Erythroblast (primary cell): Measurements from ENCODE around the gene TENM3.
"Not testable (repeated sequence)": the region's sequence is repeated elsewhere in the genome, so short reads cannot be mapped to it uniquely, and the experiment has no call there.

ENCODE experiments used
- DNase-seq, 2 experiments: peaks; one replicate each; lab custom pipeline; 2025; lab: John Stamatoyannopoulos, UW
- GATA1 ChIP-seq: IDR thresholded peaks from 2 replicates; pipeline ENCODE4 v1.6.1; 2011; ENCODE audit warnings: low read depth, mild to moderate bottlenecking, control low read depth, low read length, moderate library complexity
- POLR2A ChIP-seq: IDR thresholded peaks from 2 replicates; pipeline ENCODE4 v1.6.1; 2011; ENCODE audit warnings: mild to moderate bottlenecking, low read length

Gene TENM3

DNA sequence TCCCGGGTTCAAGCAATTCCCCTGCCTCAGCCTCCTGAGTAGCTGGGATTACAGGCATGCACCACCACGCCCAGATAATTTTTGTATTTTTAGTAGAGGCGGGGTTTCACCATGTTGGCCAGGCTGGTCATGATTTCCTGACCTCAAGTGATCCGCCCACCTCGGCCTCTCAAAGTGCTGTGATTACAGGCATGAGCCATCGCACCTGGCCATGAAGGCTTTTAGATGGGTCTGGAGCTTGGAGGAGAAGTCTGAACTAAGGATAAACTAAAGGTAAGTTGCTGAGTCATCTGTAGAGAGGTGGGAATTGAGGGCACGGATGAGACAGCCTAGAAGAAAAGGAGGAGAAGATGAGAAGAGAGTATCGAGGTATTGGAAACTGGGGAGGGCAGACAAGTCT, at the start of gene TENM3:
Gene TENM3 (plus strand): TSS at position 199 of the 400 bp plus-strand sequence. CDS start 80,619 bp downstream, outside the sequence.
- not testable (repeated sequence) for DNase-seq

DNA sequence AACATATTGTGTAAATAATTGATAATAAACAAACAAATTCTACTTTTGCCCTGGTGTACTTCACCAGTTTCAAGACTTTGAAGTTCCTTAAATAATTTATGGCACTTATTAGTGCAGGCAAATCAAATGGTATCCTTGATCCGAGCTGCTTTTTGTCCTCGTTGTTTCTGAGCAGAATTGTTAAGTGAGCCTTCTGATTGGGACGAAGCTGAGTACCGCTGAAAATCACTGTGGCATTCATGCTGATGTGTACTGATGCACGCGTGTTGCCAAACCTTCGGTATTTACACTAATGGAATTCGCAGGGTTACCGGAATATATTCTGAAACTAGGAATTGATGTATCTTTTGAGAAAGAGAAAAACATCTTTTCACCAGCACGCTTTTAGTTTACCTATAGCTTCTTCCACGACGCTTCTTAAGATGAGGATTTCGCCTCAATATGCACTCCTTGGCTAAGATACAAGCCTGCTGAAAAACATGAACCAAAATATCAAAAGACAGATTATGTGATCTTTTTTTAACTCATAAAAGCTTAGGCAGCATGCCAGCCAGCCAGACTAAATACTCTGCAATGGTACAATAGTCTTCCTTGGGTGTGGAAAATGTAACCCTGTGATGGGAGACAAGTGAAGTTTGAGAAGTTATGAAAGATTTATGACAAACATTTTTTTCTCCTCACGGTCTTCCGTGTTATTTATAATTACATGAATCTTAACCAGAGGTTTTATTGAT, 48.9 kb upstream of the TENM3 start:
- DNase-seq = no peak
- TF ChIP-seq POLR2A (no peak), GATA1 (no peak)

DNA sequence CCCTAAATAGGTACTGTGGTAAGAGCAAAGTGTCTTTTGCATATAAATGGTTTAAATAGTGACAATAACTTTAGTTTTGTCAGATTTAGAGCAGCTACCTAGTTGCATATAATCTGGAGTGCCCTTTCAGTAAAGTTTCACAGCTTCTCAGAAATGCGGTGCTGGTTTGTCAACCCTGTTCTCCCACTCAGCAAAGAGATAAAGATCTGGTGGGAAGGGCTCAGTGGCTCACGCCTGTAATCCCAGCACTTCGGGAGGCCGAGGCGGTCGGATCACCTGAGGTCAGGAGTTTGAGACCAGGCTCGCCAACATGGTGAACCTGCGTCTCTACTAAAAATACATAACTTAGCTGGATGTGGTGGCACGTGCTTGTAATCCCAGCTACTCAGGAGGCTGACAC, 45.6 kb upstream of the TENM3 start:
- no peak for DNase-seq
- no peak for TF ChIP-seq POLR2A

DNA sequence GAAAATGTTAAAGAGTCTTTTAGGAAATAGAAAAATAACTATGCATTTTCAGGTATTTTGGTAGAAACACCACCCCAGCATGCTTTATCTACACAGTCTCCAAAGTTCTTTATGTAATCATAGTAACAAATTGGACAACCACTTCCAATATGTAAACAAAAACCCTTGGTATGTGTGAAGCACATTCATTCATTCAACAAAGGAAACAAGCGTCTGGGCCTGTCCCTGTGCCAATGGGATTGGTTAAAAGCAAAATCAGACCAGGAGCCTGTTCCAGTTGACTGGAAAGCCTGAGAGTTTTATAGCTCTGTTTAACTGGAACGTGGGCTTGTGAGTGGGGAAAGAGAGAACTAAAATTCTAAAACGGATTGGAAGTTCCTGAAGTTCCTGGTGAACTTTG, 41.3 kb upstream of the TENM3 start:
- TF ChIP-seq GATA1 = no peak
- TF ChIP-seq POLR2A = no peak

DNA sequence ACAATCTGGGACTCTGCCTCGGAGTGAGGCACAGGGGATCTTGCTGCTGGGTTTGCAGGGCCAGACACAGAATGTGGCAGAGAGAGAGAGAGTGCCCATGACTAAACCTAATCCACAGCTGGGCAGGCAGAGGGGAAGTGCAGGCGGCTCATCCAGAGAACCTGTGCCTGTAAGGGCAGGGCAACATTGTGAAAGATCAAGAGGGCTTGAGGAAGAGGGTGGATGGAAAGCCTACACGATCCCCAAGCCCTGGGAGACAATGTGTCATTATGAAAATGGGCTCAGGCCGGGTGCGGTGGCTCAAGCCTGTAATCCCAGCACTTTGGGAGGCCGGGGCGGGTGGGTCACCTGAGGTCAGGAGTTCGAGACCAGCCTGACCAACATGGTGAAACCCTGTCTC, 40.6 kb upstream of the TENM3 start:
- TF ChIP-seq POLR2A = no peak
- no peak for TF ChIP-seq GATA1

More for the DNA sequence above, 41.3 kb upstream of the TENM3 start:
- DNase-seq = no peak

DNA sequence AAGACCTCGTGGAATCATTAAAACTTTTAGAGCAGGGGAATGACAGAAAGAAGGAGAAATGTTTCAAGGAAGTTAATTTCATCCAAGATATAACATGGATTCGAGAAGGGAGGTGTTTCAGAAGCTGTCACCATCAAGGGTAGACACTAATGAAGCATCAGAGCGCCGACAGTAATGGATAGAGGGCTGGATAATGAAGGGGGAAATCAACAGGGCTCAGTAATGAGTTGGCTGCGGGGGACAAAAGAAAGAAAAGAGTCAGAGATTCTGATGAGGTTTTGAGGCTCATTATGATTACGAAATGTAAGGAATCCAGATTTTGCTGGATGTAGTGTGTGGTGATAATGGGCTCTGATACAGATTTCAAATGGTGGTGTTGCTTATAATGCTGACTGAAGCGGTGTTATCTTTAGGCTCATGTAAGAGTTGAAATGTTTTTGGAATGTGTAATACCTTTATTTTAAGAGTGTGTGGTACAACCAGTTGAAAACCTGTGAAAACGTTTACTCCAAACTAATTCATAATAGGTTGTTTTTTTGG, 39.3 kb upstream of the TENM3 start:
- no peak for DNase-seq
- no peak for TF ChIP-seq GATA1
- no peak for TF ChIP-seq POLR2A

More for the DNA sequence above, 40.6 kb upstream of the TENM3 start:
- DNase-seq = no peak

DNA sequence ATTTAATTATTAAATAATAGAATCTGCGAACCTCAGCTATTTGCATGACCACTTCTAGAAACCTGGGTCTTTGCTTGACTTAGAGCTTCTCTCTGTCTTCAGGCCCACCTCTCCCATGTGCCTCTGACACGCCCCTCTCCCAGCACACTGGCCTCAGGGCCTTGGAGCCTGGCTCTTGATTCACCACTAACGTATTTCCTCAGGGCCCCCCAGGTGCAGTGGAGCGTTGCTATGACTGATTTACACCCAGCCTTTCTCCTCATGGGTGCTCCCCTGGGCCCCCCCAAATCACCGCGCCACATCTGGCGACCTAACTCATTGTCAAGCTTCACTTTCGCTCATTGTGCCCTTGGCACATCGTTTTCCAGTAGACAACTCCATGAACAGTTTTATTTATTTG, 37.9 kb upstream of the TENM3 start:
- DNase-seq = no peak
- TF ChIP-seq POLR2A (no peak), GATA1 (no peak)

DNA sequence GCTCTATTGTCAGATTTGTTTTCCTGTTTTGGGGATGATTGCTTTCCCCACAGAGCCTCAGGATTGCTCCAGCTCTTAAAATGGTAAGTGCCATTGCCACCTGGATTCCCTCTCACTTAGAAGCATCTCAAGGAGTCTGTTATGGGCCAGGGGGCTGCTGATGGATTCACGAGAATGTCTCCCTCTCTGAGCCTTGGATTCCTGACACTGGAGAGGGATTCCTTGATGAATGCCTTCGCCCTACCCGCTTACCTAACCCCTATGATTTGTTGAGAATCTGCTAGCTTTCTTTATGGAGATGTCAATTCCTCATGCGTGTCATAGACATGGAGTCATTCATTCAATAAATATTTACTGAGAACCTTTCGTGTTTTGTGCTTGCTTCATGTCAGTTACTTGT, 36.9 kb upstream of the TENM3 start:
- no peak for TF ChIP-seq GATA1
- no peak for TF ChIP-seq POLR2A
- no peak for DNase-seq

DNA sequence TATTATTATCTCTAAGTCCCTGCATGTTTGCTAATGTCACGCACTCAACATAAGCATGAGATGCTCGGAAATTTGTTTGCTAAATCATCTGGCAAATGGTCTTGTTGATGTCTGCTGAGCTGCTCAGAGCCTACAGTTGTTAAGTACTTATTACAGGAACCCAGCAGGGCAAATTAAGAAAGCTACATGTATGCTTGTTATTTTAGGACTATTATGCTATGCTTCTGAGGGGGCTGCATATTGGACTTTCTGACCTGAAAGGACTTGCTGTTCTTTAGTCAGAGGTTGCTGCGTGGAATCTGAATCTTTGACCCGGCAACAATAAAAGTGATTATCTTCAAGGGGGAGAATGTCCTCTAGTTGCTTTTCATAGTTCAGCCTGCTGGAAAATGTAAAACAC, 36.3 kb upstream of the TENM3 start:
- no peak for TF ChIP-seq POLR2A
- no peak for TF ChIP-seq GATA1
- no peak for DNase-seq

DNA sequence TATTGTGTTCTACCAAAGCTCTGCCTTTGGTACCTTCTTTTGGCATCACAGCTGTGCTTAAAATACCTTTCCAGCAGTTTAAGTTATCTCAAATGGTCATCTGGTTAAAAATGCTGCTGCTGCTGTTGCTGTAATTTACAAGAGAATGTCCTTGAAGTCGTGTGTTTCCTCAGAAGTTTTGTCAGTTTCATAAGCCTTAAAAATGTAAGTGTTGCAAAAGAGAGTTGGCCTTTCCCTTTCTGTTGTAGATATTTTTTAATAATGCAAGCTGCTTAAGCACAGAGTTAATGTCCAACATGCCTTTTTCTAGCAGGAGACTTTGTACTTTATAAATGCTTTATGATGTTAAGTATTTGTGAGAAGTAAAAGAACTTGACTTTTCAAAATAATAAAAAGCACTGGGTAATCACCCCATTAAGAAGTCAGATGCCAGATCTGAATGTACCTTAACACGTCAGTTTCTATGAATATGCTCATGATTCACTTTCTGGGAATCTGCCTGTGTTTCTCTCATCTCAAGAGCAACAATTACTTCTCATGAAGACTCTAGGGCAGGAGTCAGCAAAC, 35.3 kb upstream of the TENM3 start:
- TF ChIP-seq GATA1 (no peak), POLR2A (no peak)
- no peak for DNase-seq

DNA sequence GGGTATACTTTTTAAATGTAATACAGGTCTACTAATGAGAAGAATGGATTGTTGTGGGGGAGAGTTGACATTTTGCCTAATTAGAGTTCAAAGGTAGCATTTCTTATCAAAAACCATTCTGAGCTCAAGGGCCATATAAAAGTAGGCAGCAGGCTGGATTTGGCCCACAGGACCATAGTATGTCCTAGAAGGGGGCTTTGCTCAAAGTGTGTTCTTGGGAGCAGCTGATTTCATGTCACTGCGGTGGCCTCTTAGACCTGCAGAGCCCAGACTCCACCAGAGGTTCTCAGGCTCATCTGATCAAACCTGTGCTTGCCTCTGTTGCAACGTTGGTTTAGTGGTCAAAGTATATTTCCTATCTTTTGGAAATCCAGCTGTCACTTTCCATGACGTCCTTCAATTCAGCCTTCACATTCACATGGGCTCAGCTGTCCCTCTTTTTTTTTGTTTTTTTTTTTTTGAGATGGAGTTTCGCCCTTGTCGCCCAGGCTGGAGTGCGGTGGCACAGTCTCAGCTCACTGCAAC, 34.6 kb upstream of the TENM3 start:
- no peak for DNase-seq
- TF ChIP-seq GATA1 (no peak), POLR2A (no peak)

DNA sequence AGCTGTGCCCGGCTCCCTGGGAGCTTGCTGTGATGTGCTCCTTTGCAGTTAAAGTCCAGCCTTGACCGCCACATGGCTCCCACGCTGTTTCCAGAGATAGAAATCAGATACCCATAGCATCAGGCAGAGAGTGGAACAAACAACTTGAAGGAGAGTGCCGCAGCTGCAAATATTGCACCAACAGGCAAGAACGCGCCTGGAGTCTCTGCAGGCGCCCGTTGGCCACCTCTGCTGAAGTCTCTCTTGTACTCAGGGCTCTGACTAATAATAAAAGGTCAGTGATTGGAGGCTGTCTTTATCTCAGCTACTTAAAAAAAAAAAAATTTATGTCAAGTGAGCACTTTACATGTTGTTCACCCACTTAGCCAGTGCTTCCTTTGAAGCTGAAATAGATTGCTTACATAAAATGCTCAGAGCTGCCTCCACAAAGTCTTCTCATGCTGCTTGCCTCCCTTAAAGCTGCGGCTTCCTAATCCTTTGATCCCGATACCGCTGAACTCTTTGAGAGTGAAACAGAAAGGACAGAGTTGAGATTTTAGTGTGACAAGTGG, 30.9 kb upstream of the TENM3 start:
- no peak for DNase-seq
- TF ChIP-seq POLR2A (no peak), GATA1 (no peak)

DNA sequence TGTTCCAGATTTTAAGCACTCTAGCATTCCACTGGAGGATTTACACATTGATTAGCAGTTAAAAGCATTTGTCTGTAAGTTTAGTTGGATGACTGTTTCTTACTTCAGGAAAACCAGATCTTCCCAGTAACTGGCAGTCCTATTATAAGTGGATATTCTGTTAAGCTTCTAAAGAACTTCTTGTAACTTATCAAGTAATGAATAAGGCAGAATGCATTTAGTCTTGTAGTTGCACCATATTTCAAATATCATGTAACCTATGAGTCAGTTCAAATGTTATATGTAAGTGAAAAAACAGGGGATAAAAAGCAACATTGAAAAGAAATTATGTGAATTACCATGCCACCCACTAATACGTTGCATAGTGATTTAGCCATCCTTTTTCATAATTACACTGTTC, 30.2 kb upstream of the TENM3 start:
- DNase-seq = no peak
- TF ChIP-seq GATA1 (no peak), POLR2A (no peak)

DNA sequence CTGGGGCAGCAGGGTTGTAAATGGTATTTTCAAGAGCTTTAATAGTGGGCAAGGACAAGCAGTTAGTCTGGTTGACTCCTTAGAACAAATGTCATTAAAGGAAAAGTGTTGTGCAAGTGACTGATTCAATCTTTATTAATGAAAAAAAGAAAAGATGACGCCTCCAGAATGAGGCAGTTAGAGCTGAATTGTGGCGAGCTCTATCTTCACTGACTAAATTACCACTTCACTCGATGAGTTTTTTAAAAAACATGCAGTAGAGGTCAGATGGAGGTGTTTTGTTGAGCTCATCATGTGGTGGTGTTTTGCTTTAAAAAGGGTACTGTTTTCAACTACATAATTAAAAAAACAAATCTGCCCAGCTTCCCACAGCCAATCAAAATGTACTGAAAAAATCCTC, 28.1 kb upstream of the TENM3 start:
- DNase-seq = no peak

More for the DNA sequence above, 28.1 kb upstream of the TENM3 start:
- TF ChIP-seq GATA1 = no peak
- TF ChIP-seq POLR2A = no peak
